Right lobe of liver (tissue), 4 donors: Measurements from ENCODE around the gene SH3TC1.

Experiments
- POLR2A ChIP-seq: fragments of 450-650 bp; IDR thresholded peaks from one replicate; pipeline ENCODE4 v1.6.1; 2017; ENCODE audit warnings: antibody characterized with exemption, mild to moderate bottlenecking
- TF ChIP-seq, protein P1 (sequence below), 4 donors: fragments of 200-600 bp in 3 of 4; fragments of 450-650 bp in 1 of 4; IDR thresholded peaks; one replicate each; pipeline versions ENCODE4 v1.5.1 to v1.8.0; 2016 to 2022; ENCODE audit warnings: antibody characterized with exemption in 4 of 4, mild to moderate bottlenecking in 2 of 4
- donor health status: DM: no; HTN: no; CAD: no.
- donor health status: DM: no; HTN: no; CAD: no.
- donor health status: DM: no; HTN: yes; CAD: no.

DNA sequence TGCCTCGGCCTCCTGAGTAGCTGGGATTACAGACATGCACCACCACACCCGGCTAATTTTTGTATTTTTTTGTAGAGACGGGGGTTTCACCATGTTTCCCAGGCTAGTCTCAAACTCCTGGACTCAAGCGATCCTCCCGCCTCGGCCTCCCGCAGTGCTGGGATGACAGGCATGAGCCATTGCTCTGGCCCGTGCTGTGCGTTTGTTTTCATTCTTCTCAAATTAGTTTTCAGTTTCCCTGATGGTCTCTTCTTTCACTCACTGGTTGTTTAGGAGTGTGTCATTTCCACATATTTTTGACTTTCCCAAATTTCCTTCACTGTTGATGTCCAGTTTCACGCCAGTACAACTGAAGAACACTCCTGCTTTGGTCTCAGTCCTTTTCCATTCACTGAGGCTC, 31.8 kb downstream of the SH3TC1 start:
- no peak for TF ChIP-seq POLR2A
- TF ChIP-seq, protein P1, sequence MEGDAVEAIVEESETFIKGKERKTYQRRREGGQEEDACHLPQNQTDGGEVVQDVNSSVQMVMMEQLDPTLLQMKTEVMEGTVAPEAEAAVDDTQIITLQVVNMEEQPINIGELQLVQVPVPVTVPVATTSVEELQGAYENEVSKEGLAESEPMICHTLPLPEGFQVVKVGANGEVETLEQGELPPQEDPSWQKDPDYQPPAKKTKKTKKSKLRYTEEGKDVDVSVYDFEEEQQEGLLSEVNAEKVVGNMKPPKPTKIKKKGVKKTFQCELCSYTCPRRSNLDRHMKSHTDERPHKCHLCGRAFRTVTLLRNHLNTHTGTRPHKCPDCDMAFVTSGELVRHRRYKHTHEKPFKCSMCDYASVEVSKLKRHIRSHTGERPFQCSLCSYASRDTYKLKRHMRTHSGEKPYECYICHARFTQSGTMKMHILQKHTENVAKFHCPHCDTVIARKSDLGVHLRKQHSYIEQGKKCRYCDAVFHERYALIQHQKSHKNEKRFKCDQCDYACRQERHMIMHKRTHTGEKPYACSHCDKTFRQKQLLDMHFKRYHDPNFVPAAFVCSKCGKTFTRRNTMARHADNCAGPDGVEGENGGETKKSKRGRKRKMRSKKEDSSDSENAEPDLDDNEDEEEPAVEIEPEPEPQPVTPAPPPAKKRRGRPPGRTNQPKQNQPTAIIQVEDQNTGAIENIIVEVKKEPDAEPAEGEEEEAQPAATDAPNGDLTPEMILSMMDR (IDR thresholded peaks at IDR 0.05), result no peak
